ENCODE measurements around the gene ARHGAP9. TPM values are rescaled to one million over a fixed set of nuclear protein-coding genes. Genes with fewer than 3 reads are reported as not detected.
"Not testable (repeated sequence)": the region's sequence is repeated elsewhere in the genome, so short reads cannot be mapped to it uniquely, and the experiment has no call there.

Gene ARHGAP9
- total RNA-seq, 2 donors from 2014 or later: 1.3 to 1.6 TPM

DNA sequence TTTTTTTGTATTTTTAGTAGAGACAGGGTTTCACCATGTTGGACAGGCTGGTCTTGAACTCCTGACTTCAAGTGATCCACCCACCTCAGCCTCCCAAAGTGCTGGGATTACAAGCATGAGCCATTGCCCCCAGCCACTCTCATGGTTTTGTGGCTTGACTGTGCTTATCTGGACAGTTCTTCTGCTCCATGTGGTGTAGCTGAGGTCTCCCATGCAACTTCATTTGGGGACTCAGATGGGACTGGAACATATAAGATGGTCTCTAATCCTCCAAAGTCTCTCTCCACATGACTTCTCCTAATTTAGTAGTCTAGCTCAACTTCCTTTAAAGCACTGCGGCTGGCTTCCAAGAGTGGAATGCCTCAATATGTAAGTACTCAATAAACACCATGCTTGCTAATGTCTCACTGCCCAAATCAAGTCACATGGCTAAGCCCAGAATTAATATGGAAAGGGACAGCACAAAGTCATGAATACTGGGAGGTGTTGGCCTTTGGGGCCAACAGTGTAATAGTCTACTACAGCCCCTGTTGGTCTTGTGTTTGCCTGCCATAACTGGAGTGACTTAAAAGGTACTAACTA, 37.7 kb downstream of the ARHGAP9 start:
- H3K9me3 ChIP-seq (ENCODE audit: control insufficient read depth, low read length): peaks cover 7% of the 10 kb centered on the region
- Mint-ChIP-seq H3K36me3 (ENCODE audit: low read depth) (peaks cover 2% of the 10 kb centered on the region), H3K27ac (no peak overlapping the region), H3K9me3 (peaks cover 14% of the 10 kb centered on the region), H3K27me3 (ENCODE audit: insufficient read depth) (peaks cover 1% of the 10 kb centered on the region), H3K4me1 (no peaks in the 10 kb centered on the region), H3K4me3 (no peak overlapping the region)
- H3K4me1 ChIP-seq (ENCODE audit: control insufficient read depth, insufficient read depth, low read length): no peaks in the 10 kb centered on the region
- no peak overlapping the region for H3K27ac ChIP-seq (ENCODE audit: low read depth, low read length)
- H3K4me3 ChIP-seq (ENCODE audit: low read length): no peak overlapping the region
- TF ChIP-seq, protein P1, sequence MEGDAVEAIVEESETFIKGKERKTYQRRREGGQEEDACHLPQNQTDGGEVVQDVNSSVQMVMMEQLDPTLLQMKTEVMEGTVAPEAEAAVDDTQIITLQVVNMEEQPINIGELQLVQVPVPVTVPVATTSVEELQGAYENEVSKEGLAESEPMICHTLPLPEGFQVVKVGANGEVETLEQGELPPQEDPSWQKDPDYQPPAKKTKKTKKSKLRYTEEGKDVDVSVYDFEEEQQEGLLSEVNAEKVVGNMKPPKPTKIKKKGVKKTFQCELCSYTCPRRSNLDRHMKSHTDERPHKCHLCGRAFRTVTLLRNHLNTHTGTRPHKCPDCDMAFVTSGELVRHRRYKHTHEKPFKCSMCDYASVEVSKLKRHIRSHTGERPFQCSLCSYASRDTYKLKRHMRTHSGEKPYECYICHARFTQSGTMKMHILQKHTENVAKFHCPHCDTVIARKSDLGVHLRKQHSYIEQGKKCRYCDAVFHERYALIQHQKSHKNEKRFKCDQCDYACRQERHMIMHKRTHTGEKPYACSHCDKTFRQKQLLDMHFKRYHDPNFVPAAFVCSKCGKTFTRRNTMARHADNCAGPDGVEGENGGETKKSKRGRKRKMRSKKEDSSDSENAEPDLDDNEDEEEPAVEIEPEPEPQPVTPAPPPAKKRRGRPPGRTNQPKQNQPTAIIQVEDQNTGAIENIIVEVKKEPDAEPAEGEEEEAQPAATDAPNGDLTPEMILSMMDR (conservative IDR thresholded peaks at IDR 0.05): no peak
- DNase-seq: no peak
- H3K36me3 ChIP-seq (ENCODE audit: control insufficient read depth, insufficient read depth, low read length): no peaks in the 10 kb centered on the region
- 43 to 80% methylated on average over 1 of the region's 1 CpG for WGBS, 2 experiments (ENCODE audit: insufficient coverage in 1 of 2, insufficient read length in 1 of 2)
- no peaks in the 10 kb centered on the region for H3K27me3 ChIP-seq (ENCODE audit: control insufficient read depth, insufficient read depth, low read length, poor library complexity, severe bottlenecking)
- no peak overlapping the region for H3K9ac ChIP-seq (ENCODE audit: extremely low read depth, low read length, poor library complexity, severe bottlenecking)

DNA sequence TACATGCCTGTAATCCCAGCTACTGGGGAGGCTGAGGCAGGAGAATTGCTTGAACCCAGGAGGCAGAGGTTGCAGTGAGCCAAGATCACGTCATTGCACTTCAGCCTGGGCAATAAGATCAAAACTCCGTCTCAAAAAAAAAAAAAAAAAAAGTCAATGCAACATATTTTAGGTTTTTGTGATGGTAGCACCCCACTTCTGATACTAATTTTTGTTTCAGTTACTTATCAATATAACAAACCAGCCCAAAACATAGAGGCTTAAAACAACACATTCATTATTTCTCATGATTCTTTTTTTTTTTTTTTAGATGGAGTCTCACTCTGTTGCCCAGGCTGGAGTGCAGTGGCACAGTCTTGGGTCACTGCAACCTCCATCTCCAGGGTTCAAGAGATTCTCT, 38.3 kb downstream of the ARHGAP9 start:
- H3K27ac Mint-ChIP-seq; H3K9me3 ChIP-seq (ENCODE audit: control insufficient read depth, low read length); H3K36me3 ChIP-seq (ENCODE audit: control insufficient read depth, insufficient read depth, low read length); H3K27me3 Mint-ChIP-seq (ENCODE audit: insufficient read depth); H3K4me1 ChIP-seq (ENCODE audit: control insufficient read depth, insufficient read depth, low read length); H3K4me3 ChIP-seq (ENCODE audit: low read length); H3K27me3 ChIP-seq (ENCODE audit: control insufficient read depth, insufficient read depth, low read length, poor library complexity, severe bottlenecking); H3K27ac ChIP-seq (ENCODE audit: low read depth, low read length); H3K4me3 Mint-ChIP-seq; DNase-seq; H3K36me3 Mint-ChIP-seq (ENCODE audit: low read depth); H3K9ac ChIP-seq (ENCODE audit: extremely low read depth, low read length, poor library complexity, severe bottlenecking); H3K4me1 Mint-ChIP-seq: not testable (repeated sequence)
- peaks cover 14% of the 10 kb centered on the region for H3K9me3 Mint-ChIP-seq
- 60% methylated on average over 1 of the region's 2 CpGs; no CpG with 5 or more reads in 1 of the 2 experiments for WGBS, 2 experiments (ENCODE audit: insufficient coverage in 1 of 2, insufficient read length in 1 of 2)

DNA sequence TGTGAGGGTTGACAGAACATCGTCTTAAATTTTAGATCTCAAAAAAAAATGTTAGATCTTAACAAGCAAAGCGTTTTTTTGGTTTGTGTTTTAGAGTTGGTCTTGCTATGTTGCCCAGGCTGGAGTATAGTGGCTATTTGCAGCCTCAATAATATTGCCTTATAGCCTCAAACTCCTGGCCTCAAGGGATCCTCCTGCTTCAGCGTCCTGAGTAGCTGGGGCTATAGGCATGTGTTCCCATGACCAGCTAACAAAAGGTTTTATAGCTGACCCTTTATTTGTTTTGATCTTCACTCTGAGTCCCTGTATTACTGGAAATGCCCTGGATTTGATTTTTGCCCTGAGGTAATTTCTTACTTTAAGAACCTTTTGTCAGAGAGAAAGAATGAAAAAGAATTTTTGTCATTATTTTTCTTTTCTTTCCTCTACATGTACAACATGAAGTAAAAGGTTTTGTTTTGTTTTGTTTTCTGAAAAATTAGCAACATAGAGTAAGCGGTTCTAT, 39.9 kb downstream of the ARHGAP9 start:
- Mint-ChIP-seq H3K27ac (no peak overlapping the region), H3K36me3 (ENCODE audit: low read depth) (peaks cover 2% of the 10 kb centered on the region), H3K9me3 (peaks cover 14% of the 10 kb centered on the region), H3K4me3 (no peak overlapping the region), H3K4me1 (peaks cover 5% of the 10 kb centered on the region), H3K27me3 (ENCODE audit: insufficient read depth) (peaks cover 1% of the 10 kb centered on the region)
- TF ChIP-seq, protein P1 (conservative IDR thresholded peaks at IDR 0.05): no peak
- WGBS, 2 experiments (ENCODE audit: insufficient coverage in 1 of 2, insufficient read length in 1 of 2): 91 to 100% methylated on average over 1 to 4 of the region's 4 CpGs
- no peak overlapping the region for H3K9ac ChIP-seq (ENCODE audit: extremely low read depth, low read length, poor library complexity, severe bottlenecking)
- peaks cover 7% of the 10 kb centered on the region for H3K9me3 ChIP-seq (ENCODE audit: control insufficient read depth, low read length)
- peaks cover 2% of the 10 kb centered on the region for H3K4me1 ChIP-seq (ENCODE audit: control insufficient read depth, insufficient read depth, low read length)
- H3K4me3 ChIP-seq (ENCODE audit: low read length): no peak overlapping the region
- H3K36me3 ChIP-seq (ENCODE audit: control insufficient read depth, insufficient read depth, low read length): no peaks in the 10 kb centered on the region
- H3K27ac ChIP-seq (ENCODE audit: low read depth, low read length): no peak overlapping the region
- DNase-seq: no peak
- H3K27me3 ChIP-seq (ENCODE audit: control insufficient read depth, insufficient read depth, low read length, poor library complexity, severe bottlenecking): no peaks in the 10 kb centered on the region

All from endodermal cell (in vitro differentiated cells).